ENCODE results near the gene NTF3.
"Not testable (repeated sequence)": the region's sequence is repeated elsewhere in the genome, so short reads cannot be mapped to it uniquely, and the experiment has no call there.

The NTF3 gene

DNA sequence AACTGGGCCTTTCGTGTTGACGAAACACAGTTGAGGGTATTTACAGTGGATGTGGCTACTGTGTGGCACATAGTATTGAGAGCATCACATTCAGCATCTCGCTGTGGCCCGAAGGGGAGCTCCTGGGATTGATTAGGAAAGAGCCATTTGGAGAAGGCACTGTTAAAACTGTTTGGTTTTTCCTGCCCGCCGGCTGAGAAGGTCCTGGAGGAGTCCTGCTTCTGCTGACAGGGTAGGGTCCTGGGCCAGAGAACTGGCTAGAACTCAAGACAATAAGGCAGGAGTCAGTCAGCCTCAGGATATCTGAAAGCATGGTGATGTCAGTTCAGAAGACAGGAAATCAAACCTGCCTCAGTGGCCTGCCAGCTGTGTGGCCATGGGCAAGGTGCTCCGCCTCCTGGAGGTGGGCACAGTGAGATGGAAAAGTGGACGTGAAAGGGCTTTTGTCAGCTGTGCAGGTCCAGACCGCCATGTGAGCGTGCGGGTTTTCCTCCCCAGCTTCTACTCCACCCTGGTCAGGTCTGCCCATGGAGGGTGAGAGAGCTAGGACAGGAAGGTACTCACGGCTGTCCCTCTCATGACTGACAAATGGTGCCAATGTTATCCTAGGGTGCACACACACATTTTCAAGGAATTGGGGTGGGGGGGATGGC, 92.3 kb downstream of the NTF3 start:
- no peaks in the 10 kb centered on the region for H3K36me3 ChIP-seq (ENCODE audit: control insufficient read depth, insufficient read depth, low read length)
- no peaks in the 10 kb centered on the region for H3K4me1 ChIP-seq (ENCODE audit: control insufficient read depth, insufficient read depth, low read length)
- no peak overlapping the region for H3K9ac ChIP-seq (ENCODE audit: low read length)
- no peaks in the 10 kb centered on the region for H3K27me3 ChIP-seq (ENCODE audit: control insufficient read depth, insufficient read depth, low read length)
- H3K4me3 ChIP-seq (ENCODE audit: low read length) = no peak overlapping the region
- no peak overlapping the region for H3K27ac ChIP-seq (ENCODE audit: low read depth, low read length)

- Histone ChIP-seq H3K9ac (ENCODE audit: low read length) (no peak overlapping the region), H3K27me3 (ENCODE audit: control insufficient read depth, insufficient read depth, low read length) (no peaks in the 10 kb centered on the region), H3K27ac (ENCODE audit: low read depth, low read length) (no peak overlapping the region), H3K4me3 (ENCODE audit: low read length) (no peak overlapping the region), H3K36me3 (ENCODE audit: control insufficient read depth, insufficient read depth, low read length) (no peaks in the 10 kb centered on the region), H3K4me1 (ENCODE audit: control insufficient read depth, insufficient read depth, low read length) (no peaks in the 10 kb centered on the region)
Observed at GRCh38 chr12:5524769-5525436, 93.0 kb downstream of the NTF3 start.

DNA sequence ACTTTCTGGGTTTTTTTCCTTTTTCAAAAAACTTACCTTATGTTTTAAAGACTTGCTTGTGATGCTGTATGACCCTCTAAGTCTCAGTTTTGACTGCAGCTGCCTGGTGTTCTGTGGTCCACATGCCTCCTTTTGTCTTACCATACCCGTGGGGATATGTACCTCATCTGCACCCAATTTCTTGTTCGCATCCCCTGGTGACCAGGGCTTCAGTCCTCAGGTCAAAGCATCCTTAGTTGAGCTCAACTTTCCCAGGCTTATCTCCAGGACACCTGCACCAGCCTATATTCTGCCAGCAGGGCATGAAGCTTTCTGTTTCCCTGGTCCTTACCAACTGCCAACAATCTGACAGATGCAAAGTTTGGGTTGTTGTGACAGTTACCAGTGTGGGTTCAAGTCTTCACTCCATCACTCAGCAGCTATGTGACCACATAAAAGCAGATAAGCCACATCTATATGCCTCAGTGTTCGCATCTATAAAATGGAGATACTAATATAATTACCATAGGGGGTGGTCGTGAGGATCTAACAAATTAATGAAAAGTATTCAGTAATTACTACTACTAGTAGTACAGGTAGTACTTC, 94.0 kb downstream of the NTF3 start:
- no peak overlapping the region for H3K4me3 ChIP-seq (ENCODE audit: low read length)
- H3K36me3 ChIP-seq (ENCODE audit: control insufficient read depth, insufficient read depth, low read length) = no peaks in the 10 kb centered on the region
- H3K27me3 ChIP-seq (ENCODE audit: control insufficient read depth, insufficient read depth, low read length) = no peaks in the 10 kb centered on the region
- no peak overlapping the region for H3K9ac ChIP-seq (ENCODE audit: low read length)
- no peaks in the 10 kb centered on the region for H3K4me1 ChIP-seq (ENCODE audit: control insufficient read depth, insufficient read depth, low read length)
- H3K27ac ChIP-seq (ENCODE audit: low read depth, low read length) = no peak overlapping the region

- H3K9ac ChIP-seq (ENCODE audit: low read length) = no peak overlapping the region
Observed at GRCh38 chr12:5533368-5533767, 101.5 kb downstream of the NTF3 start.

DNA sequence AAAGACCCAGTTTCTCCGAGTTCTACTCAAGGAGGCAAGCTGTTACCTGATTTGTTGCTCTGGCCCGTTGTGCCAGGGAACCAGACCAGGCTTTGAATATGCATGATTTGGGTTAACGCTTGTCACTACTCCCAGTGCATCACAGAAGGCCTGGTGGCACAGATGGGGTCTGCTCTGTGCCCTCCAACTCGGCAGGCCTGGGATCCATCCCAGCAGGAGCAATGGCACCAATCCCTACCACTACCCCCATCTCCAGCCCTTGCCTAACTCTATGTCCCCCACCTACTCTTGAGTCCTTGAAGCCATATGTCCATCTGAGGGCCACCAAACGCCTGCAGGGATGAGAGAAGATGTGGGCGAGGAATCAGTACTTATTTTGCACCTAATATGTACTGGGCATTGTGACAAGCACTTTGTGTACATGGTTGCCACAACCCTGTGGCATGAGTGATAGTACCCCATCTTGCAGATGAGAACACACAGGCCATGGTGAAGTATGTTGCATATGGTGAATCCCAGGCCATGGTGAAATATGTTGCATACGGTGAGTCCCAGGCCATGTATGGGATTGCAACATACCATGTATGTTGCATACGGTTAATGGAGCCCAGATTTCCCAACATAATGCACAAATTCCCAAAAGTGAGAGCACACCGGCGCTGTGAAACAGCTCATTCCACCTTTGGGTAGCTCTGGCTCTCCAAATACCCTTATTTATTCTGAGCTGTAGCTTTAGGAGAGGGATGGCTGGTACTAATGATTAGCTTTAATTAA, 102.7 kb downstream of the NTF3 start:
- Histone ChIP-seq H3K27me3 (ENCODE audit: control insufficient read depth, insufficient read depth, low read length) (no peaks in the 10 kb centered on the region), H3K27ac (ENCODE audit: low read depth, low read length) (no peak overlapping the region), H3K4me1 (ENCODE audit: control insufficient read depth, insufficient read depth, low read length) (no peaks in the 10 kb centered on the region), H3K4me3 (ENCODE audit: low read length) (no peak overlapping the region), H3K36me3 (ENCODE audit: control insufficient read depth, insufficient read depth, low read length) (no peaks in the 10 kb centered on the region), H3K9ac (ENCODE audit: low read length) (no peak overlapping the region)

More at GRCh38 chr12:5533368-5533767, 101.5 kb downstream of the NTF3 start:
- Histone ChIP-seq H3K36me3 (ENCODE audit: control insufficient read depth, insufficient read depth, low read length) (no peaks in the 10 kb centered on the region), H3K27ac (ENCODE audit: low read depth, low read length) (no peak overlapping the region), H3K4me1 (ENCODE audit: control insufficient read depth, insufficient read depth, low read length) (no peaks in the 10 kb centered on the region), H3K27me3 (ENCODE audit: control insufficient read depth, insufficient read depth, low read length) (no peaks in the 10 kb centered on the region), H3K4me3 (ENCODE audit: low read length) (no peak overlapping the region)

- no peaks in the 10 kb centered on the region for H3K36me3 ChIP-seq (ENCODE audit: control insufficient read depth, insufficient read depth, low read length)
- H3K4me3 ChIP-seq (ENCODE audit: low read length) = no peak overlapping the region
- H3K27me3 ChIP-seq (ENCODE audit: control insufficient read depth, insufficient read depth, low read length) = no peaks in the 10 kb centered on the region
- H3K4me1 ChIP-seq (ENCODE audit: control insufficient read depth, insufficient read depth, low read length) = no peaks in the 10 kb centered on the region
- no peak overlapping the region for H3K27ac ChIP-seq (ENCODE audit: low read depth, low read length)
- no peak overlapping the region for H3K9ac ChIP-seq (ENCODE audit: low read length)
Observed at GRCh38 chr12:5535541-5535940, 103.6 kb downstream of the NTF3 start.

GRCh38 chr12:5537026-5537615, 105.2 kb downstream of the NTF3 start:
- H3K4me1 ChIP-seq (ENCODE audit: control insufficient read depth, insufficient read depth, low read length); H3K27me3 ChIP-seq (ENCODE audit: control insufficient read depth, insufficient read depth, low read length); H3K9ac ChIP-seq (ENCODE audit: low read length); H3K36me3 ChIP-seq (ENCODE audit: control insufficient read depth, insufficient read depth, low read length); H3K4me3 ChIP-seq (ENCODE audit: low read length); H3K27ac ChIP-seq (ENCODE audit: low read depth, low read length): not testable (repeated sequence)

DNA sequence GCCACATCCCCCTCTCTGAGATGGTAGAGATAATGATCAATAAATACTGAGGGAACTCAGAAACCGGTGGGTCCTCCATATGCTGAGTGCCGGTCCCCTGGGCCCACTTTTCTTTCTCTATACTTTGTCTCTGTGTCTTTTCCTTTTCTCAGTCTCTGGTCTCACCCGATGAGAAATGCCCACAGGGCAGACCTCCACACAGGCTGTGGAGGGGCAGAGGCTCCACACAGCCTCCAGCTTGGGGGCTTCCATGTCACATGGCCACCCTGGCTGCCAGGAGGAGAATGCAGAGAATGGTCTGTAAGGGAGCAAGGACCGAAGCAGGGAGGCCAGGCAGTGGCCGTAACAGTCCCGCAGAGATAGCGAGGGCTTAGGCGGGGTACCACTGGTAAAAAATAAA, 105.9 kb downstream of the NTF3 start:
- no peaks in the 10 kb centered on the region for H3K27me3 ChIP-seq (ENCODE audit: control insufficient read depth, insufficient read depth, low read length)
- no peak overlapping the region for H3K4me3 ChIP-seq (ENCODE audit: low read length)
- H3K9ac ChIP-seq (ENCODE audit: low read length) = no peak overlapping the region
- no peaks in the 10 kb centered on the region for H3K36me3 ChIP-seq (ENCODE audit: control insufficient read depth, insufficient read depth, low read length)
- H3K27ac ChIP-seq (ENCODE audit: low read depth, low read length) = no peak overlapping the region
- no peaks in the 10 kb centered on the region for H3K4me1 ChIP-seq (ENCODE audit: control insufficient read depth, insufficient read depth, low read length)
